A673 (cell line): ENCODE measurements around the gene MAN2A2. TPM values are rescaled to one million over a fixed set of nuclear protein-coding genes. Genes with fewer than 3 reads are reported as not detected.

Experiments used
- BruUV-seq: library from RNA; stranded (reverse); fragments of 400-500 nt; replicated peaks from 2 replicates; lab custom pipeline; 2021; lab: Mats Ljungman, UMichigan
- CTCF ChIA-PET: fragments of 300-600 bp; sonication (Branson Sonifier 250); formaldehyde crosslinking; loops from one replicate; lab custom pipeline; 2022; ENCODE audit warnings: antibody characterized with exemption; lab: Charles Lee
- POLR2A ChIA-PET: fragments of 300-600 bp; sonication (Branson Sonifier 250); formaldehyde crosslinking; loops from one replicate; lab custom pipeline; 2022; ENCODE audit warnings: antibody characterized with exemption; ENCODE audit not compliant: low non-redundant PET; lab: Charles Lee
- DNase-seq: peaks from one replicate; pipeline ENCODE4 v3.0.0-alpha.2; 2015; ENCODE audit warnings: low spot score
- H3K27ac ChIP-seq: fragments of 200-600 bp; sonication (generic); 2 replicates; pipeline ENCODE4 v1.5.1; 2016; ENCODE audit warnings: mixed run types, low read depth, mild to moderate bottlenecking, mixed read lengths, antibody characterized with exemption, low read length; ENCODE audit not compliant: poor library complexity, severe bottlenecking
- H3K27me3 ChIP-seq: fragments of 200-600 bp; sonication (generic); replicated peaks from 2 replicates; pipeline ENCODE4 v1.6.1; 2017; ENCODE audit warnings: mixed run types, low read depth, mild to moderate bottlenecking, mixed read lengths, antibody characterized with exemption, low read length; ENCODE audit not compliant: insufficient read depth, poor library complexity
- H3K36me3 ChIP-seq: fragments of 200-600 bp; sonication (generic); 2 replicates; pipeline ENCODE4 v1.6.1; 2016; ENCODE audit warnings: mixed run types, mild to moderate bottlenecking, mixed read lengths, antibody characterized with exemption, low read length; ENCODE audit not compliant: insufficient read depth, poor library complexity, severe bottlenecking
- H3K4me1 ChIP-seq: fragments of 200-600 bp; sonication (generic); 2 replicates; pipeline ENCODE4 v1.6.1; 2017; ENCODE audit warnings: mixed run types, mild to moderate bottlenecking, mixed read lengths, antibody characterized with exemption, low read length; ENCODE audit not compliant: insufficient read depth, poor library complexity, severe bottlenecking
- H3K4me3 ChIP-seq: fragments of 200-600 bp; sonication (generic); 2 replicates; pipeline ENCODE4 v1.5.1; 2016; ENCODE audit warnings: low read depth, mixed run types, mild to moderate bottlenecking, mixed read lengths, low read length; ENCODE audit not compliant: poor library complexity, severe bottlenecking
- H3K9me3 ChIP-seq: fragments of 200-600 bp; sonication (generic); 2 replicates; pipeline ENCODE4 v1.6.1; 2016; ENCODE audit warnings: mixed run types, low read depth, mild to moderate bottlenecking, mixed read lengths, antibody characterized with exemption, low read length; ENCODE audit not compliant: poor library complexity, severe bottlenecking
- EZH2 ChIP-seq: fragments of 200-600 bp; sonication (generic); IDR thresholded peaks from 2 replicates; pipeline ENCODE4 v1.6.1; 2017; ENCODE audit warnings: borderline replicate concordance, low read depth, mild to moderate bottlenecking, mixed read lengths, antibody characterized with exemption, low read length; ENCODE audit not compliant: poor library complexity, severe bottlenecking
- intact Hi-C: fragments of 100-400 bp; cut with micrococcal nuclease; formaldehyde crosslinking; loops from one replicate; pipeline ENCODE4 v1.10.0; 2022; ENCODE audit not compliant: unreplicated experiment
- total RNA-seq: library from RNA; stranded (reverse); gene quantifications from 2 replicates; pipeline ENCODE4 v1.2.3, GENCODE V29; 2021
- TF ChIP-seq, protein P1 (sequence below): fragments of 300-800, 200-600 bp; sonication (generic); conservative IDR thresholded peaks from 2 replicates; pipeline ENCODE4 v1.5.1; 2017; ENCODE audit warnings: low read depth, mild to moderate bottlenecking, antibody characterized with exemption, low read length, moderate library complexity, mixed read lengths

Gene MAN2A2
- total RNA-seq, 1 experiment from 2014 or later: 75.7 TPM

DNA sequence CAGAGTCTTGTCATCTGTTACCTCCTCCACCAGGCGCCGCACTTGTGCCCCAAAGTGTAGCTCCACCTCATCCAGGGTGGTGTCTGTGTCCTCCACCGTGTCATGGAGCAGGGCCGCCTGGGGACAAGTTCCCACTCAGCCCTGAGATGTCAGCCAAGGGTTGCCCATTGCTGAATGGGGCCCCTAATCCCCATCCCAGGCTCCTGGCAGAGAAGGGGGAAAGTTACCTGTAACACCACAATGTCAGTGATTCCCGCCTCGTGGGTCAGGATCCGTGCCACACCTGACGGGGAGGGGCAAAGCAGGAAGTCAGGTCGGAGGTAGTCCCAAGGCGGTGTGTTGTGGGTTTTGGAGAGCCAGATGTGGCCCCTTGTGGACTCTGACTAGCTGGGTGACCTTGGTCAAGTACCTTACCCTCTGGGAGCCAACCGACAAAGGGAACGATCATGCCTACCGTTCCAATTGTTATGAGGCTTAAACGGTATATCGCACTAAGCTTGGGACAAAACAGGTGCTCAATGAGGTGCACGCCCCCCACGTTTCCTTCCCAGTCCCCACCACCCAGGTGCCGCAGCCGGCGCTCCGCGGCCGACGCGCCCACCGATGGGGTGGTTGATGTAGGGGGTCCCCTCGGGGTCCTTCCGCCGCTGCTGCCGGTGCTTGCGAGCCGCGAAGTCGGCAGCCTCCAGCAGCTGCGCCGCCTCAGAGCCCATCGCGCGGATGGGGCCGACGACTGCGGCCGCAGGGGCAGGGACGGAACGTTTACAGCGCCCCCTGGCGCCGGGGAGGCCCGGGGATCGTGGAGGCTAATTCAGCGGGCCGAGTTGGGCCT lies 28.9 kb downstream of the MAN2A2 start, which contains the start of gene HDDC3:
Gene HDDC3, minus strand, starts transcription at position 722 of the 832 bp plus-strand sequence. Its CDS starts 9 bp downstream, at position 713.
- H3K27ac ChIP-seq: peak within 1 kb of the TSS; percentile 86
- peak within 1 kb of the TSS; percentile 96 for H3K4me3 ChIP-seq
- BruUV-seq: no TSS peak
- no peaks in the 10 kb centered on the region for H3K36me3 ChIP-seq
- DNase-seq: peak; percentile 88
- TF ChIP-seq, protein P1, sequence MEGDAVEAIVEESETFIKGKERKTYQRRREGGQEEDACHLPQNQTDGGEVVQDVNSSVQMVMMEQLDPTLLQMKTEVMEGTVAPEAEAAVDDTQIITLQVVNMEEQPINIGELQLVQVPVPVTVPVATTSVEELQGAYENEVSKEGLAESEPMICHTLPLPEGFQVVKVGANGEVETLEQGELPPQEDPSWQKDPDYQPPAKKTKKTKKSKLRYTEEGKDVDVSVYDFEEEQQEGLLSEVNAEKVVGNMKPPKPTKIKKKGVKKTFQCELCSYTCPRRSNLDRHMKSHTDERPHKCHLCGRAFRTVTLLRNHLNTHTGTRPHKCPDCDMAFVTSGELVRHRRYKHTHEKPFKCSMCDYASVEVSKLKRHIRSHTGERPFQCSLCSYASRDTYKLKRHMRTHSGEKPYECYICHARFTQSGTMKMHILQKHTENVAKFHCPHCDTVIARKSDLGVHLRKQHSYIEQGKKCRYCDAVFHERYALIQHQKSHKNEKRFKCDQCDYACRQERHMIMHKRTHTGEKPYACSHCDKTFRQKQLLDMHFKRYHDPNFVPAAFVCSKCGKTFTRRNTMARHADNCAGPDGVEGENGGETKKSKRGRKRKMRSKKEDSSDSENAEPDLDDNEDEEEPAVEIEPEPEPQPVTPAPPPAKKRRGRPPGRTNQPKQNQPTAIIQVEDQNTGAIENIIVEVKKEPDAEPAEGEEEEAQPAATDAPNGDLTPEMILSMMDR: peak; percentile 97
- no peak for TF ChIP-seq EZH2
- POLR2A ChIA-PET: interaction anchor here (0.6 kb wide), 1 partner anchor 51 kb away, joined by 7 read pairs; no protein-coding TSS in a partner anchor
- H3K4me1 ChIP-seq: peaks cover 27% of the 10 kb centered on the region
- CTCF ChIA-PET: interaction anchor here (0.7 to 2.9 kb wide), 10 partner anchors 23 to 340 kb away, joined by 3 to 9 read pairs (median 5); partner anchors contain the start of genes MAN2A2 and RCCD1
- intact Hi-C loops: loop anchor here (2.0 to 10.0 kb wide), 3 partner anchors 29 to 787 kb away; partner anchors contain the start of gene MAN2A2
- no peaks in the 10 kb centered on the region for H3K27me3 ChIP-seq
- no peaks in the 10 kb centered on the region for H3K9me3 ChIP-seq

DNA sequence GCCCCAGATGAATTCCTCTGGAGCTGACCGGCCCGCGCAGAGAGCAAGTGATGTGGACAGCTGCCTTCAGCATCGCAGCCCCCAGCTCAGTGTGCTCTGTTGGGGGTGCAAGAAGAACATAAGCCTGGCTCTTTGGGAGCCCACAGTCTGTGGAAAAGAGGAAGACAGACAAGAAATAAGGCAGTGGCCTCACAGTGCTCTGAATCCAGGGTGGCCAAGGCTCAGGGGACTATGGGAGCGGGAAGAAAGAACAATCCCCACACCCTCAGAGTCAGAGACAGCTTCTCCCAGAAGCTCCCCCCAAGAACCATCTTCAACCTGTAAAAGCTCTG lies 29.5 kb downstream of the MAN2A2 start:
- Histone ChIP-seq H3K4me1 (peaks cover 27% of the 10 kb centered on the region), H3K36me3 (no peaks in the 10 kb centered on the region), H3K9me3 (no peaks in the 10 kb centered on the region), H3K27me3 (no peaks in the 10 kb centered on the region), H3K27ac (peak overlapping the region; percentile 80), H3K4me3 (peak overlapping the region; percentile 96)
- DNase-seq: no peak
- intact Hi-C loops: loop anchor here (5.0 to 10.0 kb wide), 2 partner anchors 285 to 788 kb away; no protein-coding TSS in a partner anchor
- TF ChIP-seq, protein P1: no peak; the same call in 1 of the 2 replicates
- no peak for TF ChIP-seq EZH2
- CTCF ChIA-PET: interaction anchor here (1.2 to 2.9 kb wide), 7 partner anchors 22 to 339 kb away, joined by 3 to 9 read pairs (median 6); partner anchors contain the start of genes MAN2A2 and RCCD1
- no TSS peak for BruUV-seq
- POLR2A ChIA-PET: interaction anchor here (0.6 kb wide), 1 partner anchor 50 kb away, joined by 7 read pairs; no protein-coding TSS in a partner anchor

DNA sequence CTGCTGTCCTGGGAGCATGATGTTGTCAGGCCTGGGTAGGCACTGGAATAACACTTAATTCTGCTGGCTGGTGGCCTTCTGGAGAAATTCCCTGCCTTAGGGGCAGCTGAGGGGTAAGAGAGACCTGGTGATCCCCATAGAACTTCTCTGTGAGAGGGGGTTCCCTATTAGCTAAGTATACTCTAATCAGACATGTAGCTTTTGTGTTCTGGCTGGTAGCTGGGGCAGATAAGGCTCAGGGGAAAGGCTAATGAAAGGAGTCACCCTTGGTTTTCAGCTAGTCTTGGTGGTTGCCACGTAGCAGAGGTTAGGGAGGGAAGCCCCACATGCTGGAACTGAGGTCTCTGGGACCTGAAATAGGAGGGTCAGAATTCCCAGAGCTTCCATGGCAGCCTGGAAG lies 30.2 kb downstream of the MAN2A2 start:
- TF ChIP-seq, protein P1: no peak
- no peak for TF ChIP-seq EZH2
- Histone ChIP-seq H3K27me3 (no peaks in the 10 kb centered on the region), H3K4me3 (no peak overlapping the region), H3K27ac (no peak overlapping the region), H3K9me3 (no peaks in the 10 kb centered on the region), H3K36me3 (peaks cover 2% of the 10 kb centered on the region), H3K4me1 (peaks cover 26% of the 10 kb centered on the region)
- ChIA-PET CTCF (interaction anchor here (1.2 to 2.9 kb wide), 5 partner anchors 21 to 285 kb away, joined by 3 to 9 read pairs (median 6); partner anchors contain the start of genes MAN2A2 and RCCD1), POLR2A (interaction anchor here (0.7 kb wide), 1 partner anchor 627 kb away, joined by 3 read pairs; no protein-coding TSS in a partner anchor)
- intact Hi-C loops: loop anchor here (5.0 to 10.0 kb wide), 2 partner anchors 286 to 788 kb away; no protein-coding TSS in a partner anchor
- no TSS peak for BruUV-seq
- no peak for DNase-seq
